Measurements from ENCODE around the gene CDKN2B-AS1. TPM values are rescaled to one million over a fixed set of nuclear protein-coding genes. Genes with fewer than 3 reads are reported as not detected.
A peak's percentile ranks its signal among the peaks of the same experiment; 100 is the strongest.

The CDKN2B-AS1 gene
- total and polyA plus RNA-seq, 2 of the 13 experiments (the other 11 are each of a cell fraction or from before 2014, with no cell fraction given) = 0.64 to 2.3 TPM

DNA sequence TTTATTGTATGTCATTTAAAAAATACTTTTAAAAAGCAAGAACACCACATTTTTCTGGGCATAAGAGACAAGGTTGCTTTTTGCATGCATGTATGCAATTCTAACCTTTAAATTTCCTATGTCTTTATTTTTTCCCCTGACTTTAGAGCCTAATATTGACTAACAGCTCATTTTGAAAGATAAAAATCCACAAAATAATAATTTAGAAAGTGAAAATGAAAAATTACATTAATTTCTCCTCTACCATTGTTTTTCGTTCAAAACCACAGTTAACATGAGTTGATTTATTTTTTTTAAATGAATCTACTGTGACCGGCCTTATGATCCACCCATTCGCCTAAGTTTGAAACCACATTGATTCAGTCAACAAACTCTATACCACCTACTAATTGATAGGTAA lies 152.0 kb downstream of the CDKN2B-AS1 start (continued):
- no peak for TF ChIP-seq ZNF800 (CRISPR knock-in tag; IDR thresholded peaks at IDR 0.05)
- TF ChIP-seq ZSCAN25 (CRISPR knock-in tag; IDR thresholded peaks at IDR 0.05) = no peak
- no peak for TF ChIP-seq ZNF674 (CRISPR knock-in tag; IDR thresholded peaks at IDR 0.05; ENCODE audit: low read depth)
- TF ChIP-seq ZNF7 (CRISPR knock-in tag; IDR thresholded peaks at IDR 0.05) = no peak
- TF ChIP-seq HMG20B (CRISPR knock-in tag; conservative IDR thresholded peaks at IDR 0.05) = no peak

DNA sequence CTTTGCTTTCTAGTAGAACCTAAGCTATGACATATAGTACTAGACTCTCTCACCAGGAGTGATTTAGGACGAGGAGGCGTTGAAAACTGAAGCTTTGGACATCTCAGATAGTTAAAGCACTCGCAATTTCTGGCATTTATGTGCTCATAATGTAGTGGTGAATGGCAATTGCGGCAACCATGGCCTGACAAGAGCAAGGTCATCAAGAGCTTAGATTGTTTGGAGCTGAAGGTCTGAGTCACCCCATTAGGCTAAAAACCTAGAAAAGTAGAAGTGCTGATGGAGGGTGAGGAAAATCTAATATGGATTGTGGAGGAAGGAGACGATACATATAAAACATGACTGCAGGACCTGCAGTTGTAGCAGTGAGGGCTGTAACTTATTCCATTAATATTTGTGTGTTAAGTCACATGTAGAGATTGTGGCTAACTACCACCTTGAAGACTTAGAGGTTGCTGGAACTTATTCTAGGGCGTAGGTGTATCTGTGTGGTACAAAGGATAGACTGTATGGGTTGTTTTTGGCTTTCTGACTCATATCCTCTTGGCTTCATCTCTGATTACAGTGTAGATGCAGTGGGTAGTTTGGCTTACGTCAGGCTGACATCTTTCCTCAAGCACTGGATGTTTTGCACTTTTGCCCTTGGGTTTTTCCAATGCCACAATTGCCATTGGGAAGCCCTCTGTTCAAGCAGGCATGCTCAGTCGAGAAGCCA lies 153.4 kb downstream of the CDKN2B-AS1 start:
- Histone ChIP-seq H3K4me3 (replicated peaks in 1 of 3; ENCODE audit: insufficient read depth in 1 of 3, low read depth in 2 of 3, low read length in 3 of 3) (no peak overlapping the region), H3K36me3 (replicated peaks in 1 of 2; ENCODE audit: control insufficient read depth in 1 of 2, insufficient read depth in 2 of 2, low read length in 2 of 2) (no peaks in the 10 kb centered on the region), H4K20me1 (ENCODE audit: insufficient read depth, low read length) (no peaks in the 10 kb centered on the region), H3K9ac (ENCODE audit: insufficient read depth, low read depth, low read length) (no peak overlapping the region), H3K4me2 (ENCODE audit: low read depth, low read length) (no peak overlapping the region), H3K4me1 (ENCODE audit: insufficient read depth, low read length) (no peaks in the 10 kb centered on the region), H3K79me2 (ENCODE audit: insufficient read depth, low read length) (no peaks in the 10 kb centered on the region), H3K9me3 (ENCODE audit: low read length) (no peaks in the 10 kb centered on the region), H3K27me3 (ENCODE audit: control insufficient read depth in 1 of 2, insufficient read depth in 2 of 2, low read length in 2 of 2) (0 out of 5 replicates have a peak, but pooled peaks cover 0 to 1% of the 10 kb centered on the region in 2 experiments), H2AFZ (ENCODE audit: low read length) (no peak overlapping the region), H3K27ac (ENCODE audit: extremely low read length, insufficient read depth, low read length) (no peak overlapping the region)
- intact Hi-C loops (cut with micrococcal nuclease; ENCODE audit: unreplicated experiment) = no loop called here
- DNase-seq (ENCODE audit: low spot score) (peak; percentile 55), ATAC-seq (no peak), FAIRE-seq (no peak)
- ChIA-PET POLR2A (interaction anchor here (1.0 to 1.1 kb wide), 3 partner anchors 11 to 139 kb away, joined by 3 to 5 read pairs (median 3); no protein-coding TSS in a partner anchor), CTCF (ENCODE audit: low intra/inter-chr PET ratio, low total read pairs) (no interaction called here)
- in situ Hi-C loops (cut with HindIII; ENCODE audit: extremely low pct_ligation_motif_present, low pct_unique_long_range_greater_than_20kb) = no loop called here
- peak; percentile 35; the same call in 1 of the 2 replicates for TF ChIP-seq FOSL2 (CRISPR knock-in tag; IDR thresholded peaks at IDR 0.05)
- no peak for TF ChIP-seq NR1H2 (CRISPR knock-in tag; IDR thresholded peaks at IDR 0.05; ENCODE audit: borderline replicate concordance, low read depth)
- TF ChIP-seq RBFOX2 (IDR thresholded peaks at IDR 0.05; ENCODE audit: low read depth, low read length) = 0 out of 2 replicates have a peak, but pooled peaks have one; percentile 10
- 19% methylated on average over 8 of the region's 8 CpGs for WGBS (ENCODE audit: low lambda C conversion rate)
- BruUV-seq (replicated peaks) = no TSS peak

Data from HepG2 (cell line).